Measurements from ENCODE around the gene ASTN1.

The ASTN1 gene

GRCh38 chr1:177128665-177129281, 35.7 kb downstream of the ASTN1 start:
- Histone ChIP-seq H3K4me3 (ENCODE audit: low read length, poor library complexity, severe bottlenecking) (no peak overlapping the region), H3K4me1 (ENCODE audit: insufficient read depth, low read length, poor library complexity, severe bottlenecking) (peaks cover 9% of the 10 kb centered on the region), H4K20me1 (ENCODE audit: insufficient read depth, low read length, poor library complexity, severe bottlenecking) (no peaks in the 10 kb centered on the region), H3K9me2 (replicated peaks; ENCODE audit: low read depth, low read length) (no peaks in the 10 kb centered on the region), H3K27me3 (ENCODE audit: insufficient read depth, low read length, poor library complexity, severe bottlenecking) (no peaks in the 10 kb centered on the region), H3K9me3 (ENCODE audit: insufficient read depth, low read depth, low read length) (no peaks in the 10 kb centered on the region), H2AFZ (ENCODE audit: low read length) (no peak overlapping the region), H3K4me2 (ENCODE audit: low read depth, low read length, poor library complexity, severe bottlenecking) (no peak overlapping the region), H3K9ac (ENCODE audit: low read depth, low read length, poor library complexity, severe bottlenecking) (no peak overlapping the region), H3F3A (ENCODE audit: low read depth) (no peaks in the 10 kb centered on the region), H3K79me2 (ENCODE audit: insufficient read depth, low read length) (no peaks in the 10 kb centered on the region), H3K36me3 (ENCODE audit: insufficient read depth, low read length) (no peaks in the 10 kb centered on the region)
- TF ChIP-seq EZH2phosphoT487 (IDR thresholded peaks at IDR 0.05; ENCODE audit: borderline replicate concordance) = no peak
- TF ChIP-seq CTCF (conservative IDR thresholded peaks at IDR 0.05; ENCODE audit: low read length) = no peak

DNA sequence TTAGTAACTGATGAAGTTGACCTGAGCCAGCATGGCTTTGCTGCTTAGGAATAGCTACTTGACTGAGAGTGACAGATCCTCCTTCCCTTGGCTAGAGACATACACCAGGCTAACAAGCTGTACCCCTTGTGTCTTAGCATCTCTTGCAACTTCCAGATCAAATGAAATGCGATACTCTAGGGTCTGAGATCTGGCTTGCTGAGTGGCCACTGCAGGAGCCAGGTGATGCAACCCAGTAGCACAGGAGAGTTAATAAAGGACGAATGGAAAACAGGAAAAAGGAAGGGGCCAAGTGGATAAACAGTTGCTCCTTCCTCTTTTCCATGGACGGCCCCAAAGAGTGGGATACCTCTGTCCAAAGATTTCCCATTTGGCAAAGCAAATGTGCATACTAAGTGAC, 38.2 kb downstream of the ASTN1 start:
- no peak overlapping the region for H3K4me2 ChIP-seq (ENCODE audit: low read depth, low read length, poor library complexity, severe bottlenecking)
- TF ChIP-seq EZH2phosphoT487 (IDR thresholded peaks at IDR 0.05; ENCODE audit: borderline replicate concordance) (no peak), CTCF (conservative IDR thresholded peaks at IDR 0.05; ENCODE audit: low read length) (no peak)
- H3F3A ChIP-seq (ENCODE audit: low read depth) = no peaks in the 10 kb centered on the region
- H3K27me3 ChIP-seq (ENCODE audit: insufficient read depth, low read length, poor library complexity, severe bottlenecking) = no peaks in the 10 kb centered on the region
- H3K9ac ChIP-seq (ENCODE audit: low read depth, low read length, poor library complexity, severe bottlenecking) = no peak overlapping the region
- no peak overlapping the region for H2AFZ ChIP-seq (ENCODE audit: low read length)
- H3K9me2 ChIP-seq (replicated peaks; ENCODE audit: low read depth, low read length) = no peaks in the 10 kb centered on the region
- no peaks in the 10 kb centered on the region for H3K36me3 ChIP-seq (ENCODE audit: insufficient read depth, low read length)
- H4K20me1 ChIP-seq (ENCODE audit: insufficient read depth, low read length, poor library complexity, severe bottlenecking) = no peaks in the 10 kb centered on the region
- H3K79me2 ChIP-seq (ENCODE audit: insufficient read depth, low read length) = no peaks in the 10 kb centered on the region
- H3K4me1 ChIP-seq (ENCODE audit: insufficient read depth, low read length, poor library complexity, severe bottlenecking) = peaks cover 26% of the 10 kb centered on the region
- H3K9me3 ChIP-seq (ENCODE audit: insufficient read depth, low read depth, low read length) = no peaks in the 10 kb centered on the region
- H3K4me3 ChIP-seq (ENCODE audit: low read length, poor library complexity, severe bottlenecking) = no peak overlapping the region

GRCh38 chr1:177124577-177125278, 39.8 kb downstream of the ASTN1 start:
- no peaks in the 10 kb centered on the region for H3F3A ChIP-seq (ENCODE audit: low read depth)
- no peaks in the 10 kb centered on the region for H4K20me1 ChIP-seq (ENCODE audit: insufficient read depth, low read length, poor library complexity, severe bottlenecking)
- no peak for TF ChIP-seq EZH2phosphoT487 (IDR thresholded peaks at IDR 0.05; ENCODE audit: borderline replicate concordance)
- no peak overlapping the region for H2AFZ ChIP-seq (ENCODE audit: low read length)
- no peak overlapping the region for H3K4me2 ChIP-seq (ENCODE audit: low read depth, low read length, poor library complexity, severe bottlenecking)
- H3K36me3 ChIP-seq (ENCODE audit: insufficient read depth, low read length) = no peaks in the 10 kb centered on the region
- no peaks in the 10 kb centered on the region for H3K9me3 ChIP-seq (ENCODE audit: insufficient read depth, low read depth, low read length)
- no peak overlapping the region for H3K4me3 ChIP-seq (ENCODE audit: low read length, poor library complexity, severe bottlenecking)
- no peaks in the 10 kb centered on the region for H3K27me3 ChIP-seq (ENCODE audit: insufficient read depth, low read length, poor library complexity, severe bottlenecking)
- no peaks in the 10 kb centered on the region for H3K9me2 ChIP-seq (replicated peaks; ENCODE audit: low read depth, low read length)
- peaks cover 26% of the 10 kb centered on the region for H3K4me1 ChIP-seq (ENCODE audit: insufficient read depth, low read length, poor library complexity, severe bottlenecking)
- H3K9ac ChIP-seq (ENCODE audit: low read depth, low read length, poor library complexity, severe bottlenecking) = no peak overlapping the region
- H3K79me2 ChIP-seq (ENCODE audit: insufficient read depth, low read length) = no peaks in the 10 kb centered on the region

All from Loucy (cell line).